H1 (cell line): ENCODE measurements around the gene SLC12A2. TPM values are rescaled to one million over a fixed set of nuclear protein-coding genes. Genes with fewer than 3 reads are reported as not detected.

Experiments used
- CTCF ChIA-PET: fragments of 300-600 bp; sonication (Branson Sonifier 250); formaldehyde crosslinking; loops from one replicate; lab custom pipeline; 2021; ENCODE audit not compliant: partially characterized antibody; lab: Charles Lee
- POLR2A ChIA-PET: fragments of 300-600 bp; sonication (Branson Sonifier 250); formaldehyde crosslinking; loops from one replicate; lab custom pipeline; 2021; ENCODE audit warnings: inconsistent platforms; ENCODE audit not compliant: partially characterized antibody; lab: Charles Lee
- DNase-seq, 2 experiments: peaks; one replicate each; pipeline versions ENCODE4 v3.0.0 to v3.0.0-alpha.2; 2010 to 2022; ENCODE audit warnings: low spot score in 2 of 2, low read depth in 1 of 2, mixed read lengths in 1 of 2
- FAIRE-seq: peaks from 2 replicates; lab custom pipeline; 2011; peaks lifted over from hg19 to GRCh38; lab: Jason Lieb, UNC
- H2AFZ ChIP-seq: 2 replicates; pipeline ENCODE4 v1.8.1; 2012; ENCODE audit warnings: low read length, inconsistent platforms
- H2AK5ac ChIP-seq: 2 replicates; pipeline ENCODE4 v1.6.1; 2013; ENCODE audit warnings: low read depth, low read length
- H2BK120ac ChIP-seq: replicated peaks from 2 replicates; pipeline ENCODE3; 2013; ENCODE audit warnings: low read depth, low read length, inconsistent platforms
- H2BK12ac ChIP-seq: 2 replicates; pipeline ENCODE4 v1.6.1; 2013; ENCODE audit warnings: low read depth, low read length
- H2BK15ac ChIP-seq: 2 replicates; pipeline ENCODE4 v1.6.1; 2013; ENCODE audit warnings: low read length
- H2BK20ac ChIP-seq: 2 replicates; pipeline ENCODE4 v1.6.1; 2013; ENCODE audit warnings: low read length
- H2BK5ac ChIP-seq: 2 replicates; pipeline ENCODE4 v1.6.1; 2013; ENCODE audit warnings: low read depth, low read length
- H3K14ac ChIP-seq: 2 replicates; pipeline ENCODE4 v1.6.1; 2013; ENCODE audit warnings: inconsistent platforms; ENCODE audit not compliant: insufficient read length
- H3K18ac ChIP-seq: 2 replicates; pipeline ENCODE4 v1.6.1; 2013; ENCODE audit warnings: low read length; ENCODE audit errors: extremely low read depth
- H3K23ac ChIP-seq: 2 replicates; pipeline ENCODE4 v1.6.1; 2013; ENCODE audit warnings: inconsistent platforms; ENCODE audit not compliant: insufficient read length
- H3K23me2 ChIP-seq: 2 replicates; pipeline ENCODE4 v1.6.1; 2013; ENCODE audit warnings: low read depth, low read length
- H3K27ac ChIP-seq: 2 replicates; pipeline ENCODE4 v1.6.1; 2011; ENCODE audit warnings: low read depth, low read length, inconsistent platforms
- H3K27me3 ChIP-seq, 4 experiments: replicated peaks in 1 of 4; 1 replicate in 1 of 4; 2 replicates in 3 of 4; pipeline versions ENCODE4 v1.6.1 to v1.8.1; 2011 to 2013; ENCODE audit warnings: low read length in 3 of 4, mild to moderate bottlenecking in 3 of 4, inconsistent platforms in 2 of 4, mixed read lengths in 2 of 4, moderate library complexity in 1 of 4; ENCODE audit not compliant: control insufficient read depth in 3 of 4, insufficient read depth in 3 of 4; ENCODE audit errors: extremely low read depth in 1 of 4
- H3K36me3 ChIP-seq, 4 experiments: 2 replicates each; pipeline versions ENCODE4 v1.6.1 to v1.8.1; 2011 to 2013; ENCODE audit warnings: mild to moderate bottlenecking in 4 of 4, low read length in 3 of 4, moderate library complexity in 2 of 4, control low read depth in 1 of 4, inconsistent platforms in 1 of 4; ENCODE audit not compliant: insufficient read depth in 4 of 4, control insufficient read depth in 2 of 4
- H3K4ac ChIP-seq: replicated peaks from 2 replicates; pipeline ENCODE3; 2013; ENCODE audit warnings: low read length, low read depth, mixed read lengths, inconsistent platforms; ENCODE audit not compliant: insufficient read length
- H3K4me1 ChIP-seq, 4 experiments: replicated peaks in 1 of 4; 1 replicate in 1 of 4; 2 replicates in 3 of 4; pipeline versions ENCODE4 v1.6.1 to v1.8.1; 2011 to 2013; ENCODE audit warnings: low read length in 3 of 4, inconsistent platforms in 2 of 4, mixed read lengths in 1 of 4; ENCODE audit not compliant: insufficient read depth in 4 of 4, control insufficient read depth in 3 of 4
- H3K4me2 ChIP-seq, 2 experiments: 2 replicates each; pipeline versions ENCODE4 v1.6.1 to v1.8.1; 2011 to 2013; ENCODE audit warnings: low read depth in 2 of 2, low read length in 2 of 2, control low read depth in 1 of 2, inconsistent platforms in 1 of 2, mild to moderate bottlenecking in 1 of 2; ENCODE audit not compliant: insufficient read depth in 1 of 2
- H3K4me3 ChIP-seq, 4 experiments: fragments of 200-600, 300-600 bp in 1 of 4; sonication (generic), shearing (Covaris generic), sonication (Bioruptor Twin) in 1 of 4; 2 replicates each; pipeline versions ENCODE4 v1.5.1 to v1.8.1; 2011 to 2016; ENCODE audit warnings: low read length in 4 of 4, low read depth in 3 of 4, control low read depth in 2 of 4, inconsistent platforms in 2 of 4, mild to moderate bottlenecking in 2 of 4, mixed read lengths in 1 of 4, moderate library complexity in 1 of 4; ENCODE audit not compliant: insufficient read depth in 2 of 4; ENCODE audit errors: extremely low read depth in 1 of 4
- H3K56ac ChIP-seq: replicated peaks from 2 replicates; pipeline ENCODE3; 2013; ENCODE audit warnings: low read depth, mild to moderate bottlenecking, mixed read lengths, low read length, inconsistent platforms; ENCODE audit not compliant: insufficient read length
- H3K79me1 ChIP-seq: 2 replicates; pipeline ENCODE4 v1.6.1; 2013; ENCODE audit warnings: low read depth, low read length, control low read depth
- H3K79me2 ChIP-seq, 2 experiments: 2 replicates each; pipeline versions ENCODE4 v1.6.1 to v1.8.1; 2012 to 2013; ENCODE audit warnings: low read length in 2 of 2, mild to moderate bottlenecking in 2 of 2, inconsistent platforms in 1 of 2; ENCODE audit not compliant: insufficient read depth in 2 of 2, control insufficient read depth in 1 of 2
- H3K9ac ChIP-seq, 4 experiments: replicated peaks in 1 of 4; 1 replicate in 1 of 4; 2 replicates in 3 of 4; pipeline versions ENCODE4 v1.6.1 to v1.8.1; 2011 to 2013; ENCODE audit warnings: low read depth in 3 of 4, low read length in 3 of 4, control low read depth in 2 of 4, mild to moderate bottlenecking in 2 of 4, moderate library complexity in 2 of 4, inconsistent platforms in 1 of 4; ENCODE audit errors: extremely low read depth in 1 of 4
- H3K9me3 ChIP-seq, 2 experiments: 2 replicates each; pipeline versions ENCODE4 v1.6.1 to v1.8.1; 2012 to 2013; ENCODE audit warnings: mild to moderate bottlenecking in 2 of 2, moderate library complexity in 2 of 2, control low read depth in 1 of 2, inconsistent platforms in 1 of 2, low read depth in 1 of 2, low read length in 1 of 2, mixed read lengths in 1 of 2; ENCODE audit not compliant: insufficient read depth in 2 of 2
- H4K20me1 ChIP-seq, 2 experiments: replicated peaks in 1 of 2; 2 replicates each; pipeline versions ENCODE3 to v1.8.1; 2011 to 2013; ENCODE audit warnings: inconsistent platforms in 2 of 2, low read length in 2 of 2, mild to moderate bottlenecking in 1 of 2; ENCODE audit not compliant: insufficient read depth in 2 of 2, control insufficient read depth in 1 of 2
- H4K5ac ChIP-seq: 2 replicates; pipeline ENCODE4 v1.6.1; 2013; ENCODE audit warnings: low read length, low read depth, mixed read lengths, inconsistent platforms; ENCODE audit not compliant: insufficient read length
- H4K8ac ChIP-seq: 2 replicates; pipeline ENCODE4 v1.8.0; 2013; ENCODE audit warnings: mild to moderate bottlenecking, moderate library complexity, low read length, inconsistent platforms; ENCODE audit not compliant: insufficient read depth; ENCODE audit errors: extremely low read depth
- H4K91ac ChIP-seq: replicated peaks from 2 replicates; pipeline ENCODE3; 2013; ENCODE audit warnings: low read length, mixed read lengths, inconsistent platforms; ENCODE audit not compliant: insufficient read length
- CEBPB ChIP-seq: IDR thresholded peaks from 2 replicates; pipeline ENCODE4 v1.6.1; 2012; ENCODE audit warnings: low read depth, low read length
- CHD2 ChIP-seq: IDR thresholded peaks from 2 replicates; pipeline ENCODE4 v1.6.1; 2012; ENCODE audit warnings: low read length, improper control_type of control experiment
- CTBP2 ChIP-seq: IDR thresholded peaks from 2 replicates; pipeline ENCODE4 v1.7.0; 2011; ENCODE audit warnings: borderline replicate concordance, mild to moderate bottlenecking, moderate library complexity, mixed read lengths, low read length; ENCODE audit not compliant: insufficient read depth, insufficient read length
- HDAC2 ChIP-seq, 2 experiments: fragments of 300-600 bp in 1 of 2; sonication (generic) in 1 of 2; IDR thresholded peaks; 2 replicates each; pipeline ENCODE4 v1.6.1; 2011 to 2012; ENCODE audit warnings: low read depth in 2 of 2, low read length in 2 of 2, mild to moderate bottlenecking in 2 of 2, moderate library complexity in 2 of 2, borderline replicate concordance in 1 of 2, inconsistent platforms in 1 of 2
- JUND ChIP-seq: IDR thresholded peaks from 2 replicates; pipeline ENCODE4 v1.6.1; 2011; ENCODE audit warnings: mild to moderate bottlenecking, improper control_type of control experiment, low read length
- MAX ChIP-seq: IDR thresholded peaks from 2 replicates; pipeline ENCODE4 v1.6.1; 2012; ENCODE audit warnings: inconsistent platforms
- NRF1 ChIP-seq: IDR thresholded peaks from 2 replicates; pipeline ENCODE4 v1.6.1; 2011; ENCODE audit warnings: mild to moderate bottlenecking, low read depth, low read length, improper control_type of control experiment
- POU5F1 ChIP-seq: IDR thresholded peaks from 2 replicates; pipeline ENCODE4 v1.6.1; 2011; ENCODE audit warnings: low read depth, mild to moderate bottlenecking, low read length, moderate library complexity
- RBBP5 ChIP-seq: IDR thresholded peaks from 2 replicates; pipeline ENCODE4 v1.7.1; 2012; ENCODE audit warnings: low read depth, mild to moderate bottlenecking, inconsistent platforms, low read length, moderate library complexity, borderline replicate concordance
- RXRA ChIP-seq: IDR thresholded peaks from 2 replicates; pipeline ENCODE4 v1.6.1; 2011; ENCODE audit warnings: low read depth, mild to moderate bottlenecking, low read length, moderate library complexity; ENCODE audit not compliant: insufficient read depth
- SP1 ChIP-seq: IDR thresholded peaks from 2 replicates; pipeline ENCODE4 v1.6.1; 2011; ENCODE audit warnings: low read depth, low read length
- TAF7 ChIP-seq: optimal IDR thresholded peaks from 2 replicates; pipeline ENCODE3; 2011; ENCODE audit warnings: low read depth, mild to moderate bottlenecking, inconsistent platforms, low read length, moderate library complexity, borderline replicate concordance
- USF2 ChIP-seq: IDR thresholded peaks from 2 replicates; pipeline ENCODE4 v1.6.1; 2011; ENCODE audit warnings: low read length, improper control_type of control experiment
- WGBS, 2 experiments: shearing (Covaris generic) in 1 of 2; methylation state at CpG; one replicate each; pipeline versions ENCODE4 v1.1.6 to v1.1.7; 2013 to 2015; ENCODE audit warnings: low lambda C conversion rate in 2 of 2, mixed read lengths in 2 of 2, inconsistent platforms in 1 of 2, low coverage in 1 of 2, missing lambda C conversion rate in 1 of 2; ENCODE audit not compliant: insufficient replicate concordance in 2 of 2, insufficient coverage in 1 of 2, insufficient read length in 1 of 2; ENCODE audit errors: extremely low coverage in 1 of 2, missing lambda C conversion rate in 1 of 2; 5-methylcytosine and 5-hydroxymethylcytosine counted together
- polyA plus RNA-seq, 7 experiments: library from polyadenylated mRNA; depleted of rRNA in 3 of 7; stranded (reverse) in 5 of 7; unstranded in 2 of 7; fragments of >200 nt in 5 of 7; fragments of 200-250 nt in 2 of 7; gene quantifications; 1 replicate in 5 of 7; 2 replicates in 1 of 7; 4 replicates in 1 of 7; pipeline versions ENCODE4 v1.2.1 to v1.2.3, GENCODE V29; 2011 to 2013; ENCODE audit warnings: missing spikeins in 2 of 7, mixed read lengths in 2 of 7
- total RNA-seq: library from RNA; stranded (reverse); fragmentation: NEBNext Ultra II Directional; extraction: Animal tissue kit (Norgen Biotek cat#: 25700); gene quantifications from 2 replicates; pipeline ENCODE4 v1.2.1, GENCODE V29; 2021

The SLC12A2 gene
- total and polyA plus RNA-seq, 2 of the 8 experiments (the other 6 are each of a cell fraction or from before 2014, with no cell fraction given): 2.6 to 16.2 TPM

- no peak overlapping the region for H2AK5ac ChIP-seq
- H3K36me3 ChIP-seq: no peaks in the 10 kb centered on the region
- no peaks in the 10 kb centered on the region; a peak in 1 of 7 replicates for H3K4me1 ChIP-seq
- H3K18ac ChIP-seq: no peak overlapping the region
- no peaks in the 10 kb centered on the region for H3K23me2 ChIP-seq
- 97% methylated on average over 2 of the region's 2 CpGs; no CpG with 5 or more reads in 1 of the 2 experiments for WGBS, 2 experiments
- H3K27me3 ChIP-seq: no peaks in the 10 kb centered on the region
- H3K9ac ChIP-seq: no peak overlapping the region
- no peak overlapping the region for H3K56ac ChIP-seq
- no peak overlapping the region for H3K23ac ChIP-seq
- DNase-seq (no peak), FAIRE-seq (no peak)
- H3K79me1 ChIP-seq: no peaks in the 10 kb centered on the region
- no peak overlapping the region for H4K5ac ChIP-seq
- no peak overlapping the region for H3K14ac ChIP-seq
- no peaks in the 10 kb centered on the region for H3K79me2 ChIP-seq
- no peak overlapping the region for H2BK5ac ChIP-seq
- no peak overlapping the region for H2AFZ ChIP-seq
- ChIA-PET CTCF (no interaction called here), POLR2A (no interaction called here)
- H3K9me3 ChIP-seq: no peaks in the 10 kb centered on the region
- no peak overlapping the region for H2BK15ac ChIP-seq
- no peak overlapping the region for H3K4ac ChIP-seq
- no peak overlapping the region for H2BK120ac ChIP-seq
- no peak overlapping the region for H4K8ac ChIP-seq
- H3K4me2 ChIP-seq: no peak overlapping the region
- H4K91ac ChIP-seq: no peak overlapping the region
- no peak overlapping the region for H3K27ac ChIP-seq
- no peaks in the 10 kb centered on the region for H4K20me1 ChIP-seq
- no peak overlapping the region for H2BK20ac ChIP-seq
- H3K4me3 ChIP-seq: no peak overlapping the region
- no peak overlapping the region for H2BK12ac ChIP-seq
- TF ChIP-seq CTBP2 (no peak), POU5F1 (no peak), RXRA (no peak), CEBPB (no peak), HDAC2 (IDR thresholded peaks at IDR 0.05; ENCODE audit: borderline replicate concordance in 1 of 2, low read depth in 2 of 2, low read length in 2 of 2) (no peak), MAX (no peak), RBBP5 (no peak), USF2 (no peak), TAF7 (no peak), SP1 (no peak), JUND (no peak), NRF1 (no peak), CHD2 (no peak)
These were observed 137.3 kb downstream of the SLC12A2 start for GRCh38 chr5:128220841-128221240.
